GM13977 (cell line): ENCODE data around the gene SUN5.

Experiments
- DNase-seq: peaks from one replicate; pipeline ENCODE4 v3.0.0; 2012; ENCODE audit warnings: low spot score
- CTCF ChIP-seq: IDR thresholded peaks from 2 replicates; pipeline ENCODE4 v1.5.1; 2012; ENCODE audit warnings: mild to moderate bottlenecking, control low read depth; ENCODE audit not compliant: insufficient read depth; ENCODE audit errors: extremely low read depth, missing control alignments
- in situ Hi-C: fragments of 300-500 bp; cut with MboI; formaldehyde crosslinking; loops from one replicate; pipeline ENCODE4 v1.12.0; 2022; ENCODE audit warnings: low sequenced_read_pairs, low pct_unique_long_range_greater_than_20kb, mixed read lengths, inconsistent platforms; ENCODE audit not compliant: unreplicated experiment

SUN5 gene

GRCh38 chr20:33005132-33005566 is 916 bp upstream of the SUN5 start:
- in situ Hi-C loops: no loop called here
- DNase-seq: peak; percentile 66
- peak; percentile 49 for TF ChIP-seq CTCF

- no peak for TF ChIP-seq CTCF
- in situ Hi-C loops: no loop called here
- no peak for DNase-seq
Measured at GRCh38 chr20:33002087-33002808, 2.0 kb downstream of the SUN5 start.

GRCh38 chr20:33000802-33001466 is 3.3 kb downstream of the SUN5 start:
- no peak for TF ChIP-seq CTCF
- in situ Hi-C loops: no loop called here
- no peak for DNase-seq

GRCh38 chr20:32999603-33000250 is 4.5 kb downstream of the SUN5 start:
- no peak for DNase-seq
- in situ Hi-C loops: no loop called here
- TF ChIP-seq CTCF: no peak

GRCh38 chr20:32997431-32997830 is 6.8 kb downstream of the SUN5 start:
- in situ Hi-C loops: no loop called here
- no peak for TF ChIP-seq CTCF

GRCh38 chr20:32995802-32996201 is 8.4 kb downstream of the SUN5 start:
- in situ Hi-C loops: no loop called here
- peak; percentile 1 for TF ChIP-seq CTCF
- no peak for DNase-seq

More at GRCh38 chr20:32997431-32997830, 6.8 kb downstream of the SUN5 start:
- no peak for DNase-seq
